Thyroid gland (tissue), 4 donors: ENCODE data around the gene RPUSD4.

ENCODE experiments used
- CTCF ChIP-seq, 6 experiments: fragments of 200-600 bp in 3 of 6; fragments of 450-650 bp in 3 of 6; sonication (generic) in 3 of 6; IDR thresholded peaks; one replicate each; pipeline ENCODE4 v1.5.1; 2016 to 2019; ENCODE audit warnings: antibody characterized with exemption in 6 of 6, mild to moderate bottlenecking in 2 of 6, inconsistent platforms in 1 of 6, moderate library complexity in 1 of 6
- POLR2A ChIP-seq, 2 donors: fragments of 450-650 bp; IDR thresholded peaks; one replicate each; pipeline ENCODE4 v1.6.1; 2017; ENCODE audit warnings: antibody characterized with exemption in 2 of 2, mild to moderate bottlenecking in 2 of 2, moderate library complexity in 1 of 2

GRCh38 chr11:126219547-126219946, 8.1 kb upstream of the RPUSD4 start:
- no peak for TF ChIP-seq CTCF (IDR thresholded peaks at IDR 0.05)
- no peak for TF ChIP-seq POLR2A (IDR thresholded peaks at IDR 0.05)
